ENCODE data around the gene USP47.
A peak's percentile ranks its signal among the peaks of the same experiment; 100 is the strongest.

The USP47 gene

GRCh38 chr11:11841723-11842420 is at the start of gene USP47:
Gene USP47, plus strand, starts transcription at chr11:11841972. Its CDS starts 214 bp downstream, at chr11:11842186.
- DNase-seq (ENCODE audit: low read depth) = peak; percentile 90
- H3K4me3 ChIP-seq (ENCODE audit: low read depth, low read length) = peak within 1 kb of the TSS; percentile 71
- peak; percentile 67 for TF ChIP-seq POLR2A (IDR thresholded peaks at IDR 0.05; ENCODE audit: extremely low read depth, insufficient read length)
- TF ChIP-seq MAX (IDR thresholded peaks at IDR 0.05; ENCODE audit: low read depth, low read length) = no peak
- TF ChIP-seq CTCF (IDR thresholded peaks at IDR 0.05; ENCODE audit: low read depth, low read length) = peak; percentile 46
- TF ChIP-seq MYC (IDR thresholded peaks at IDR 0.05; ENCODE audit: low read depth, low read length) = no peak

- no peak for DNase-seq (ENCODE audit: low read depth)
- no peak for TF ChIP-seq CTCF (IDR thresholded peaks at IDR 0.05; ENCODE audit: low read depth, low read length)
- no peak for TF ChIP-seq MYC (IDR thresholded peaks at IDR 0.05; ENCODE audit: low read depth, low read length)
- TF ChIP-seq POLR2A (IDR thresholded peaks at IDR 0.05; ENCODE audit: extremely low read depth, insufficient read length) = no peak
- TF ChIP-seq MAX (IDR thresholded peaks at IDR 0.05; ENCODE audit: low read depth, low read length) = no peak
- H3K4me3 ChIP-seq (ENCODE audit: low read depth, low read length) = no peak overlapping the region
These were observed 48.7 kb upstream of the USP47 start for GRCh38 chr11:11793073-11793472.

GRCh38 chr11:11798586-11799438 is 43.0 kb upstream of the USP47 start:
- H3K4me3 ChIP-seq (ENCODE audit: low read depth, low read length) = no peak overlapping the region
- TF ChIP-seq MAX (IDR thresholded peaks at IDR 0.05; ENCODE audit: low read depth, low read length) (no peak), CTCF (IDR thresholded peaks at IDR 0.05; ENCODE audit: low read depth, low read length) (peak; percentile 95), MYC (IDR thresholded peaks at IDR 0.05; ENCODE audit: low read depth, low read length) (no peak), POLR2A (IDR thresholded peaks at IDR 0.05; ENCODE audit: extremely low read depth, insufficient read length) (no peak)
- peak; percentile 69 for DNase-seq (ENCODE audit: low read depth)

GRCh38 chr11:11805228-11805627 is 36.5 kb upstream of the USP47 start:
- DNase-seq (ENCODE audit: low read depth) = no peak
- H3K4me3 ChIP-seq (ENCODE audit: low read depth, low read length) = no peak overlapping the region
- TF ChIP-seq CTCF (IDR thresholded peaks at IDR 0.05; ENCODE audit: low read depth, low read length) = no peak
- TF ChIP-seq MYC (IDR thresholded peaks at IDR 0.05; ENCODE audit: low read depth, low read length) = no peak
- TF ChIP-seq MAX (IDR thresholded peaks at IDR 0.05; ENCODE audit: low read depth, low read length) = no peak
- no peak for TF ChIP-seq POLR2A (IDR thresholded peaks at IDR 0.05; ENCODE audit: extremely low read depth, insufficient read length)

GRCh38 chr11:11806074-11806473 is 35.7 kb upstream of the USP47 start:
- no peak for DNase-seq (ENCODE audit: low read depth)
- no peak overlapping the region for H3K4me3 ChIP-seq (ENCODE audit: low read depth, low read length)
- TF ChIP-seq POLR2A (IDR thresholded peaks at IDR 0.05; ENCODE audit: extremely low read depth, insufficient read length) (no peak), CTCF (IDR thresholded peaks at IDR 0.05; ENCODE audit: low read depth, low read length) (no peak)
